Calu3 (cell line): Measurements from ENCODE around the gene F12. TPM values are rescaled to one million over a fixed set of nuclear protein-coding genes. Genes with fewer than 3 reads are reported as not detected.

Source experiments
- BruUV-seq: library from RNA; stranded (reverse); fragments of 400-500 nt; replicated peaks from 2 replicates; lab custom pipeline; 2021; lab: Mats Ljungman, UMichigan
- CTCF ChIA-PET: fragments of 300-600 bp; sonication (Branson Sonifier 250); formaldehyde crosslinking; loops from one replicate; lab custom pipeline; 2022; ENCODE audit warnings: antibody characterized with exemption; lab: Charles Lee
- DNase-seq: peaks from one replicate; pipeline ENCODE4 v3.0.0; 2022
- H3K27ac Mint-ChIP-seq: one replicate; pipeline ENCODE4 v1.8.0; 2022; ENCODE audit warnings: mixed read lengths; ENCODE audit not compliant: unreplicated experiment
- H3K27me3 Mint-ChIP-seq: one replicate; pipeline ENCODE4 v1.8.0; 2022; ENCODE audit warnings: mixed read lengths; ENCODE audit not compliant: unreplicated experiment
- H3K36me3 Mint-ChIP-seq: one replicate; pipeline ENCODE4 v1.8.0; 2022; ENCODE audit warnings: mild to moderate bottlenecking, moderate library complexity, mixed read lengths; ENCODE audit not compliant: insufficient read depth, unreplicated experiment
- H3K4me1 Mint-ChIP-seq: one replicate; pipeline ENCODE4 v1.8.0; 2022; ENCODE audit warnings: mild to moderate bottlenecking, low read depth, mixed read lengths; ENCODE audit not compliant: unreplicated experiment
- H3K4me3 Mint-ChIP-seq: one replicate; pipeline ENCODE4 v1.8.0; 2022; ENCODE audit warnings: mild to moderate bottlenecking, low read depth, moderate library complexity, mixed read lengths; ENCODE audit not compliant: unreplicated experiment
- H3K9me3 Mint-ChIP-seq: one replicate; pipeline ENCODE4 v1.8.0; 2022; ENCODE audit warnings: low read depth, mixed read lengths; ENCODE audit not compliant: unreplicated experiment
- intact Hi-C: fragments of 100-400 bp; cut with micrococcal nuclease; formaldehyde crosslinking; loops from one replicate; pipeline ENCODE4 v1.10.0; 2022; ENCODE audit not compliant: unreplicated experiment
- total RNA-seq: library from RNA; stranded (reverse); gene quantifications from 2 replicates; pipeline ENCODE4 v1.2.3, GENCODE V29; 2022
- TF ChIP-seq, protein P1 (sequence below): fragments of 200-600 bp; IDR thresholded peaks from one replicate; pipeline ENCODE4 v1.8.0; 2022; ENCODE audit warnings: antibody characterized with exemption; ENCODE audit not compliant: unreplicated experiment

F12 gene
- total RNA-seq, 1 experiment from 2014 or later, result 14.3 TPM

DNA sequence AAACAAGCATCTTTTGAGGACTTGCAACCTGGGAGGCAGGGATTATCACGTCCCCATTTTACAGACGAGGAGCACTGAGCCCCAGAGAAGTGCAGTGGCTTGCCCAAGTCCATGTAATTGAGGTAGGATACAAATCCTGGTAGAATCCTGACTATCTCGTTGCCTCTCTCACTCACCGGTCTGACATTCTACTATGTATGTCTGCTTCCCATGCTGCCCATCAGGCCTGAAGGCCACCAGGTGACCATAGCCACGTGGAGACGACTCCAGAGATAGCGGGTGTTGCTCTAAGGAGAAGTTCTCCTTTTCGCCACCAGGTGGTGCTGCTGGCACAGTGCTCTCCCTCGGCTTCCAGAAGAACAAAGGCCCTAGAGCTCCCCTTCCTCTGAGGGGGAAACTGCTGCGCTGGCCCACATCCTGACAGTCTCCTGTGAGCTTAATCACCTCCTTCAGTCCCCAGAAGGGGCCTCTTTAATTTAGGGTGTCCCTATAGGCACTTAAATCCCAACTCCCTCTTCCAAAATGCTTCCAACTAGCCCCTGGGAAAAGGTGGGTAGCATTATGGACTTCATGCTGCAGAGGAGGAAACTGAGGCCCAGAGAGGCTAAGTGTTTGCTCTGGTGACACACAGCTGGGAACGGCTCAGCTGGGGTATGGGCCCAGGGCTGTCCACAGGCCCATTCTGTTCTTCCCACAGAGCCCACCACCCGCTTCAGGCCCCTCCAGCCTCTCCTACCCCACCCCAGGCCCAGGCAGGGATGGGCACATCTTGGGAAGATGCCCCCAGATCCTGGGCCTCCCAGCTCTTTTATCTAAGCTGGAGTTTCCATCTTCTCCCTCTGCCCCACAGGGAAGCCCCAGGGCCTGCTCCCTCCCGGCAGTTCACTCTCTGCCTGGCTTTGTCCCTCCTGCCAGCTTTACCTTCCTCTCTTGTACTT, 18.7 kb downstream of the F12 start:
- TF ChIP-seq, protein P1, sequence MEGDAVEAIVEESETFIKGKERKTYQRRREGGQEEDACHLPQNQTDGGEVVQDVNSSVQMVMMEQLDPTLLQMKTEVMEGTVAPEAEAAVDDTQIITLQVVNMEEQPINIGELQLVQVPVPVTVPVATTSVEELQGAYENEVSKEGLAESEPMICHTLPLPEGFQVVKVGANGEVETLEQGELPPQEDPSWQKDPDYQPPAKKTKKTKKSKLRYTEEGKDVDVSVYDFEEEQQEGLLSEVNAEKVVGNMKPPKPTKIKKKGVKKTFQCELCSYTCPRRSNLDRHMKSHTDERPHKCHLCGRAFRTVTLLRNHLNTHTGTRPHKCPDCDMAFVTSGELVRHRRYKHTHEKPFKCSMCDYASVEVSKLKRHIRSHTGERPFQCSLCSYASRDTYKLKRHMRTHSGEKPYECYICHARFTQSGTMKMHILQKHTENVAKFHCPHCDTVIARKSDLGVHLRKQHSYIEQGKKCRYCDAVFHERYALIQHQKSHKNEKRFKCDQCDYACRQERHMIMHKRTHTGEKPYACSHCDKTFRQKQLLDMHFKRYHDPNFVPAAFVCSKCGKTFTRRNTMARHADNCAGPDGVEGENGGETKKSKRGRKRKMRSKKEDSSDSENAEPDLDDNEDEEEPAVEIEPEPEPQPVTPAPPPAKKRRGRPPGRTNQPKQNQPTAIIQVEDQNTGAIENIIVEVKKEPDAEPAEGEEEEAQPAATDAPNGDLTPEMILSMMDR, result peak; percentile 99
- Mint-ChIP-seq H3K4me3 (peak overlapping the region; percentile 51), H3K9me3 (no peaks in the 10 kb centered on the region), H3K27me3 (no peaks in the 10 kb centered on the region), H3K27ac (peak overlapping the region; percentile 82), H3K36me3 (peaks cover 19% of the 10 kb centered on the region), H3K4me1 (peaks cover 38% of the 10 kb centered on the region)
- TSS peak; percentile 63 for BruUV-seq
- peak; percentile 95 for DNase-seq
- intact Hi-C loops, result loop anchor here (1.0 to 2.0 kb wide), 2 partner anchors 72 to 111 kb away; no protein-coding TSS in a partner anchor
- CTCF ChIA-PET, result interaction anchor here (0.6 to 5.3 kb wide), 27 partner anchors 12 to 110 kb away, joined by 3 to 94 read pairs (median 5); partner anchors contain the start of genes GRK6, LMAN2, MXD3 and PDLIM7

DNA sequence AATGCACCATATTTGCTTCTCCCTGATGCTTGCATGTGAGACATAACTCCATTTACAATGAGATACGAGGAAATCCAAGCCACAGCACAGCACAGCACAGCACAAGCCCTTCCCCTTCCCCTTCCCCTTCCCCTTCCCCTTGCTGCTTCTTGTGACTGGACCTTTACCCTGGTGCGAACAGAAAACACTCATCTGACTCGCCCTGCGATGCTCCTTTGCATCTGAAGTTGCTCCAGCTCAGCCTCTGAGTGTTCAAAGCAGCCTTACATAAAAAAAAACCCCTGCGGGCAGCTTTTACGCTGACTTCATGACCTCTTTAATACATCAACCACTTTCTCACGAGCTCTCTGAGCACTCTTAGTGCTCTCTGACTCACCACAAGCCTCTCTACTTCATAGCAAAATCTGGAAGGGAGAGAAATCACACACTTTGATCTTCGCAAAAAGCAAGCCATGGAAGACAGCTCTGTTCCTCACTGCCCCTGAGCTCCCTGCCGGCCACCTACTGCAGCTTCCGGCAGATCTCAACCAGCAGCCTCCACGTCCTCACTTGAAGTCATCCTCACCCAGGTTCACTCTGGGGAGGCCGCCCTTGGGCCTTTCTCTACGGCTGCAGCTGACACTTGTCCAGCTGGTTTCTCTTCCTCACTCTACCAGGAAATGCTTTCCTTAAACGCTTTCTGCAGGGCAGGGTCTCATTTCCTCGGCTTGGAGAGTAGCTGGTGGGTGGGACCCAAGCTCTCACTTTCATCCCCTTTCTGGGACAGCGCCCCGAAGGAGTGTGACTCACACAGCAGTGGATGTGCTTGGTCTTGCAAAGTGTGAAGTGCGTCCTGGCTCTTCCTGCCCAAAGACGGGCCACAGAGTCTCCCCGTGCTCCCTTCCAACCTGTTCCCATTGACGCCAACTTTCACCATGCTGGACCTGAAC, 19.9 kb downstream of the F12 start:
- Mint-ChIP-seq H3K27me3 (no peaks in the 10 kb centered on the region), H3K4me3 (peak overlapping the region; percentile 51)

DNA sequence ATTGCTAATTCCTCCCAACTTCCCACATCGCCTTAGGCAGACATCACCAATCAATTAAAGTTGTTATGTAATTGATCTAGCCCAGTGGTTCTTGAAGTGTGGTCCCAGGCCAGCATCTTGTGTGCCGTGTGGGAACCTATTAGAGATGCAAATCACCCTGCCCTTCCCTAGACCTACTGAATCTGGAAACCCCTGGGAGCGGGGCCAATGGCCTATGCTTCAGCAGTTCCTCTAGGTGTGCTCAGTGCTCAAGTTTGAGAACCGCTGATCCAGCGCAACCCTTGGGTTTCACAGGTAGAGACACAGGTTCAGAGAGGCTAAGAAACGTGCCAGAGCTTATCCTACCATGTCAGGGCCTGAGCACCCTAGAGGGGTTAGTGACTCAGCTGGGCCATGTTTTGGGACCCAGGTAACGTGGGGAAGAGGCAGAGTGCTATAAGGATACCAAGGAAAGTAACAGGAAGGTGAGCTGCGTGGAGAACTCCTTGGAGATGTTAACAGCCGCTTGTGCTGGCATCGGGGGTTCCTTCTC, 20.8 kb downstream of the F12 start:
- Mint-ChIP-seq H3K4me3 (peak overlapping the region; percentile 51), H3K27me3 (no peaks in the 10 kb centered on the region), H3K9me3 (no peaks in the 10 kb centered on the region), H3K27ac (peak overlapping the region; percentile 75), H3K36me3 (peaks cover 19% of the 10 kb centered on the region), H3K4me1 (peaks cover 38% of the 10 kb centered on the region)
- CTCF ChIA-PET, result interaction anchor here (0.8 to 5.3 kb wide), 10 partner anchors 10 to 109 kb away, joined by 3 to 94 read pairs (median 18); partner anchors contain the start of genes MXD3, PDLIM7, PRELID1 and RAB24
- intact Hi-C loops, result no loop called here
- DNase-seq, result no peak
- TF ChIP-seq, protein P1, result no peak
- BruUV-seq, result no TSS peak

More for the DNA sequence above, 19.9 kb downstream of the F12 start:
- Mint-ChIP-seq H3K36me3 (peaks cover 19% of the 10 kb centered on the region), H3K9me3 (no peaks in the 10 kb centered on the region), H3K27ac (peak overlapping the region; percentile 75), H3K4me1 (peaks cover 38% of the 10 kb centered on the region)
- TSS peak; percentile 33 for BruUV-seq
- intact Hi-C loops, result loop anchor here (1.0 to 2.0 kb wide), 2 partner anchors 71 to 112 kb away; no protein-coding TSS in a partner anchor
- CTCF ChIA-PET, result interaction anchor here (0.6 to 5.3 kb wide), 33 partner anchors 10 to 157 kb away, joined by 3 to 94 read pairs (median 5); partner anchors contain the start of genes GRK6, LMAN2, MXD3 and PDLIM7
- TF ChIP-seq, protein P1, result no peak
- peak; percentile 76 for DNase-seq
